ENCODE data around the gene CDC25A. TPM values are rescaled to one million over a fixed set of nuclear protein-coding genes. Genes with fewer than 3 reads are reported as not detected.

Gene CDC25A
- 45.4 and 54.7 TPM in 2 replicates for total RNA-seq (2016; rRNA removed; fragmentation: Illumina TruSeq; extraction: Trizol)
- 8.6 and 10.2 TPM in 2 replicates for total RNA-seq (2016; cell fraction: cytosol; rRNA removed; fragmentation: Illumina TruSeq; extraction: Trizol; ENCODE audit: low read depth)
- 44.2 and 51.4 TPM in 2 replicates for total RNA-seq (2016; cell fraction: insoluble cytoplasmic fraction; rRNA removed; fragmentation: Illumina TruSeq; extraction: Trizol)
- 25.6 and 27.4 TPM in 2 replicates for total RNA-seq (2016; cell fraction: membrane; rRNA removed; fragmentation: Illumina TruSeq; extraction: Trizol)
- total RNA-seq (2016; cell fraction: nucleus; rRNA removed; fragmentation: Illumina TruSeq; extraction: Trizol), result 26.0 and 31.5 TPM in 2 replicates
- 6.1 and 7.9 TPM in 2 replicates for polyA plus RNA-seq (2011; rRNA removed)
- 4.7 and 5.4 TPM in 2 replicates for polyA plus RNA-seq (2011; cell fraction: cytosol; rRNA removed)
- 3.8 and 5.4 TPM in 2 replicates for polyA plus RNA-seq (2011; cell fraction: nucleus; rRNA removed)
- 5.8 and 9.1 TPM in 2 replicates for polyA plus RNA-seq (2012)
- 3.9 and 4.0 TPM in 2 replicates for polyA plus RNA-seq (2016; cell fraction: cytosol; fragmentation: Illumina TruSeq; extraction: Trizol; ENCODE audit: low read depth)
- polyA plus RNA-seq (2016; cell fraction: insoluble cytoplasmic fraction; fragmentation: Illumina TruSeq; extraction: Trizol; ENCODE audit: low read depth), result 40.2 and 42.2 TPM in 2 replicates
- 11.4 and 13.7 TPM in 2 replicates for polyA plus RNA-seq (2016; cell fraction: membrane; fragmentation: Illumina TruSeq; extraction: Trizol; ENCODE audit: low read depth)
- polyA plus RNA-seq (2016; cell fraction: nucleus; fragmentation: Illumina TruSeq; extraction: Trizol; ENCODE audit: insufficient read depth, low read depth), result 31.4 and 31.9 TPM in 2 replicates
- polyA minus RNA-seq (2011; rRNA and poly(A)+ RNA removed; ENCODE audit: low replicate concordance), result 12.9 and 36.5 TPM in 2 replicates
- polyA minus RNA-seq (2011; cell fraction: cytosol; rRNA and poly(A)+ RNA removed), result 7.1 and 11.8 TPM in 2 replicates
- polyA minus RNA-seq (2011; cell fraction: nucleus; rRNA and poly(A)+ RNA removed), result 8.9 and 11.2 TPM in 2 replicates
- Bru-seq, nascent RNA, result percentile 64 among the genes with signal in this experiment
- BruChase-seq, experiment 1, labeled RNA remaining after a 6-hour chase, result percentile 70 among the genes with signal in this experiment
- percentile 74 among the genes with signal in this experiment for BruChase-seq, experiment 2, labeled RNA remaining after a 2-hour chase
- long read RNA-seq, experiment 1, partial matches to known transcripts, result 1 of 6 reads
- long read RNA-seq, experiment 1, other reads (novel, unspliced or antisense), result 4 of 6 reads
- long read RNA-seq, experiment 2, transcript CDC25A-201 (15 exons, 3,783 nt), result major isoform, 7 of 29 reads
- long read RNA-seq, experiment 2, partial matches to known transcripts, result 4 of 29 reads
- long read RNA-seq, experiment 2, other reads (novel, unspliced or antisense), result 16 of 29 reads

- H3K27ac ChIP-seq (ENCODE audit: extremely low read length, insufficient read depth, low read length), result peak within 1 kb of the TSS; percentile 78
- no peaks in the 10 kb centered on the region for H4K20me1 ChIP-seq (ENCODE audit: insufficient read depth, low read length)
- H3K4me3 ChIP-seq (replicated peaks in 1 of 3; ENCODE audit: insufficient read depth in 1 of 3, low read depth in 2 of 3, low read length in 3 of 3), result peak within 1 kb of the TSS; percentile 78 to 91 (median 80)
- in situ Hi-C loops (cut with HindIII; ENCODE audit: extremely low pct_ligation_motif_present, low pct_unique_long_range_greater_than_20kb) (no loop called here), intact Hi-C loops (cut with micrococcal nuclease; ENCODE audit: unreplicated experiment) (no loop called here)
- peak within 1 kb of the TSS; percentile 48 for H2AFZ ChIP-seq (ENCODE audit: low read length)
- BruUV-seq (replicated peaks), result TSS peak; percentile 81
- H3K27me3 ChIP-seq (ENCODE audit: control insufficient read depth in 1 of 2, insufficient read depth in 2 of 2, low read length in 2 of 2), result no peaks in the 10 kb centered on the region
- CTCF ChIA-PET (ENCODE audit: low intra/inter-chr PET ratio, low total read pairs), result no interaction called here
- FAIRE-seq (peak; percentile 93), DNase-seq (ENCODE audit: low spot score) (peak; percentile 99), ATAC-seq (peak; percentile 93)
- H3K4me1 ChIP-seq (ENCODE audit: insufficient read depth, low read length), result peaks cover 62% of the 10 kb centered on the region
- peaks cover 0 to 25% of the 10 kb centered on the region in 2 experiments; a peak in 4 of 5 replicates for H3K36me3 ChIP-seq (replicated peaks in 1 of 2; ENCODE audit: control insufficient read depth in 1 of 2, insufficient read depth in 2 of 2, low read length in 2 of 2)
- H3K79me2 ChIP-seq (ENCODE audit: insufficient read depth, low read length), result peaks cover 34% of the 10 kb centered on the region
- POLR2A ChIA-PET, result interaction anchor here (0.6 to 2.6 kb wide), 6 partner anchors 34 to 294 kb away, joined by 3 to 12 read pairs (median 5); partner anchors contain the start of genes CAMP and ZNF589
- H3K9me3 ChIP-seq (ENCODE audit: low read length), result no peaks in the 10 kb centered on the region
- peak within 1 kb of the TSS; percentile 89 for H3K9ac ChIP-seq (ENCODE audit: insufficient read depth, low read depth, low read length)
- peak within 1 kb of the TSS; percentile 91 for H3K4me2 ChIP-seq (ENCODE audit: low read depth, low read length)
- 6% methylated on average over 10 of the region's 44 CpGs for WGBS (ENCODE audit: low lambda C conversion rate)
- TF ChIP-seq ARNT2 (CRISPR knock-in tag; IDR thresholded peaks at IDR 0.05; ENCODE audit: low read depth), result peak; percentile 83
- TF ChIP-seq KLF11 (CRISPR knock-in tag; IDR thresholded peaks at IDR 0.05), result no peak
- 0 out of 2 replicates have a peak, but pooled peaks have one; percentile 10 for TF ChIP-seq HNF4A (CRISPR knock-in tag; IDR thresholded peaks at IDR 0.05)
- 0 out of 2 replicates have a peak, but pooled peaks have one; percentile 44 for TF ChIP-seq MYPOP (CRISPR knock-in tag; IDR thresholded peaks at IDR 0.05)
- peak; percentile 83; the same call in 1 of the 2 replicates for TF ChIP-seq CCDC6 (CRISPR knock-in tag; IDR thresholded peaks at IDR 0.05)
- TF ChIP-seq ZNF777 (CRISPR knock-in tag; IDR thresholded peaks at IDR 0.05), result peak; percentile 90
- 0 out of 2 replicates have a peak, but pooled peaks have one; percentile 14 for TF ChIP-seq FOXC1 (CRISPR knock-in tag; IDR thresholded peaks at IDR 0.05; ENCODE audit: borderline replicate concordance)
- TF ChIP-seq SOX5 (CRISPR knock-in tag; IDR thresholded peaks at IDR 0.05; ENCODE audit: borderline replicate concordance), result 0 out of 2 replicates have a peak, but pooled peaks have one; percentile 7
- TF ChIP-seq MAX (IDR thresholded peaks at IDR 0.05), result peak; percentile 76
- TF ChIP-seq STAT5B (CRISPR knock-in tag; IDR thresholded peaks at IDR 0.05), result no peak
- TF ChIP-seq ZNF292 (CRISPR knock-in tag; IDR thresholded peaks at IDR 0.05; ENCODE audit: borderline replicate concordance, low read depth), result peak; percentile 33; the same call in 1 of the 2 replicates
- TF ChIP-seq POLR2A (IDR thresholded peaks at IDR 0.05; ENCODE audit: insufficient read depth in 1 of 2, low read depth in 2 of 2, low read length in 2 of 2), result peak; percentile 74 to 89
- TF ChIP-seq FOXJ3 (CRISPR knock-in tag; IDR thresholded peaks at IDR 0.05; ENCODE audit: borderline replicate concordance), result peak; percentile 57; the same call in 1 of the 2 replicates
- TF ChIP-seq GLI4 (CRISPR knock-in tag; IDR thresholded peaks at IDR 0.05; ENCODE audit: borderline replicate concordance), result no peak
These were observed at the start of gene CDC25A for GRCh38 chr3:48188266-48189201. CDC25A (minus strand) TSS chr3:48188417; CDS start chr3:48187947, 470 bp downstream.
